ENCODE data around the gene MAP3K7CL.

Gene MAP3K7CL

GRCh38 chr21:29130270-29130969, at the start of gene MAP3K7CL:
Gene MAP3K7CL, plus strand, starts transcription at chr21:29130644. Its CDS starts 2,701 bp downstream, at chr21:29133345.
- DNase-seq (ENCODE audit: low read depth) = no peak

GRCh38 chr21:29082046-29082815, 48.2 kb upstream of the MAP3K7CL start:
- DNase-seq (ENCODE audit: low read depth) = no peak

GRCh38 chr21:29083306-29083705, 47.1 kb upstream of the MAP3K7CL start:
- no peak for DNase-seq (ENCODE audit: low read depth)

- DNase-seq (ENCODE audit: low read depth) = no peak
Measured at GRCh38 chr21:29084372-29084771, 46.1 kb upstream of the MAP3K7CL start.

GRCh38 chr21:29085106-29085752, 45.2 kb upstream of the MAP3K7CL start:
- DNase-seq (ENCODE audit: low read depth) = no peak

GRCh38 chr21:29091033-29091432, 39.4 kb upstream of the MAP3K7CL start:
- no peak for DNase-seq (ENCODE audit: low read depth)

- no peak for DNase-seq (ENCODE audit: low read depth)
Measured at GRCh38 chr21:29092102-29092959, 38.1 kb upstream of the MAP3K7CL start.

- no peak for DNase-seq (ENCODE audit: low read depth)
Measured at GRCh38 chr21:29096218-29097015, 34.0 kb upstream of the MAP3K7CL start.

GRCh38 chr21:29098156-29098555, 32.3 kb upstream of the MAP3K7CL start:
- no peak for DNase-seq (ENCODE audit: low read depth)

- DNase-seq (ENCODE audit: low read depth) = no peak
Measured at GRCh38 chr21:29102791-29103257, 27.6 kb upstream of the MAP3K7CL start.

- DNase-seq (ENCODE audit: low read depth) = no peak
Measured at GRCh38 chr21:29104239-29104708, 26.2 kb upstream of the MAP3K7CL start.

- no peak for DNase-seq (ENCODE audit: low read depth)
Measured at GRCh38 chr21:29105218-29105617, 25.2 kb upstream of the MAP3K7CL start.

GRCh38 chr21:29114765-29115500, 15.5 kb upstream of the MAP3K7CL start:
- DNase-seq (ENCODE audit: low read depth) = no peak

GRCh38 chr21:29115899-29116298, 14.5 kb upstream of the MAP3K7CL start:
- no peak for DNase-seq (ENCODE audit: low read depth)

GRCh38 chr21:29117372-29117955, 13.0 kb upstream of the MAP3K7CL start:
- no peak for DNase-seq (ENCODE audit: low read depth)

GRCh38 chr21:29121759-29122158, 8.7 kb upstream of the MAP3K7CL start:
- DNase-seq (ENCODE audit: low read depth) = no peak

- no peak for DNase-seq (ENCODE audit: low read depth)
Measured at GRCh38 chr21:29124645-29125044, 5.8 kb upstream of the MAP3K7CL start.

- no peak for DNase-seq (ENCODE audit: low read depth)
Measured at GRCh38 chr21:29125191-29125590, 5.3 kb upstream of the MAP3K7CL start.

- DNase-seq (ENCODE audit: low read depth) = no peak
Measured at GRCh38 chr21:29125979-29126378, 4.5 kb upstream of the MAP3K7CL start.

- no peak for DNase-seq (ENCODE audit: low read depth)
Measured at GRCh38 chr21:29133241-29133640, 2.8 kb downstream of the MAP3K7CL start.
